OCI-LY7 (cell line): Measurements from ENCODE around the gene ARL4D. TPM values are rescaled to one million over a fixed set of nuclear protein-coding genes. Genes with fewer than 3 reads are reported as not detected.

ENCODE experiments used
- BruUV-seq: library from RNA; stranded (reverse); fragments of 400-500 nt; replicated peaks from 2 replicates; lab custom pipeline; 2021; lab: Mats Ljungman, UMichigan
- CTCF ChIA-PET: fragments of 300-600 bp; sonication (Branson Sonifier 250); formaldehyde crosslinking; loops from one replicate; lab custom pipeline; 2022; ENCODE audit warnings: antibody characterized with exemption; ENCODE audit not compliant: unreplicated experiment; lab: Charles Lee
- POLR2A ChIA-PET: fragments of 300-600 bp; sonication (Branson Sonifier 250); formaldehyde crosslinking; loops from one replicate; lab custom pipeline; 2022; ENCODE audit warnings: antibody characterized with exemption; lab: Charles Lee
- DNase-seq: peaks from one replicate; pipeline ENCODE4 v3.0.0-alpha.2; 2015; ENCODE audit warnings: low spot score
- H2AFZ ChIP-seq: fragments of 200-600 bp; sonication (generic), shearing (Covaris generic); 2 replicates; pipeline ENCODE4 v1.6.1; 2014; ENCODE audit warnings: mild to moderate bottlenecking, antibody characterized with exemption, low read length, moderate library complexity
- H3K27ac ChIP-seq: fragments of 200-600 bp; sonication (generic); 2 replicates; pipeline ENCODE4 v1.5.1; 2014; ENCODE audit warnings: mixed run types, low read depth, mild to moderate bottlenecking, moderate library complexity, low read length, inconsistent platforms; ENCODE audit not compliant: poor library complexity, severe bottlenecking
- H3K36me3 ChIP-seq: fragments of 200-600 bp; sonication (generic); 2 replicates; pipeline ENCODE4 v1.6.1; 2014; ENCODE audit warnings: mild to moderate bottlenecking, antibody characterized with exemption, low read length, moderate library complexity, mixed read lengths; ENCODE audit not compliant: insufficient read depth
- H3K4me1 ChIP-seq: fragments of 200-600 bp; sonication (generic); 2 replicates; pipeline ENCODE4 v1.5.1; 2014; ENCODE audit warnings: mild to moderate bottlenecking, low read length; ENCODE audit not compliant: insufficient read depth, poor library complexity, severe bottlenecking
- H3K4me2 ChIP-seq: fragments of 200-600 bp; sonication (generic); 2 replicates; pipeline ENCODE4 v1.6.1; 2014; ENCODE audit warnings: mild to moderate bottlenecking, low read length
- H3K4me3 ChIP-seq: fragments of 200-600 bp; sonication (generic); 2 replicates; pipeline ENCODE4 v1.5.1; 2014; ENCODE audit warnings: mild to moderate bottlenecking, low read depth, low read length; ENCODE audit not compliant: poor library complexity, severe bottlenecking
- H3K79me2 ChIP-seq: fragments of 200-600 bp; sonication (generic); 2 replicates; pipeline ENCODE4 v1.6.1; 2016; ENCODE audit warnings: low read depth, mild to moderate bottlenecking, low read length, moderate library complexity, mixed read lengths; ENCODE audit not compliant: insufficient read depth
- H3K9me2 ChIP-seq: fragments of 200-600 bp; sonication (generic); 2 replicates; pipeline ENCODE4 v1.6.1; 2016; ENCODE audit warnings: mild to moderate bottlenecking, low read length, mixed read lengths; ENCODE audit not compliant: insufficient read depth
- H3K9me3 ChIP-seq: fragments of 200-600 bp; sonication (generic); 2 replicates; pipeline ENCODE4 v1.6.1; 2014; ENCODE audit warnings: mild to moderate bottlenecking, mixed run types, low read length, mixed read lengths
- H4K20me1 ChIP-seq: fragments of 200-600 bp; sonication (generic); 2 replicates; pipeline ENCODE4 v1.6.1; 2014; ENCODE audit warnings: mild to moderate bottlenecking, antibody characterized with exemption, low read length, moderate library complexity, mixed read lengths; ENCODE audit not compliant: insufficient read depth
- EZH2phosphoT487 ChIP-seq: fragments of 200-600 bp; sonication (generic); IDR thresholded peaks from 2 replicates; pipeline ENCODE4 v1.6.1; 2018; ENCODE audit warnings: low read depth, borderline replicate concordance, mild to moderate bottlenecking, mixed run types, antibody characterized with exemption, low read length, moderate library complexity, mixed read lengths
- intact Hi-C: fragments of 100-400 bp; cut with micrococcal nuclease; formaldehyde crosslinking; loops from one replicate; pipeline ENCODE4 v1.10.0; 2022; ENCODE audit not compliant: unreplicated experiment
- total RNA-seq, 2 experiments: library from RNA; depleted of rRNA in 1 of 2; stranded (reverse); fragments of >200 nt in 1 of 2; shearing (Covaris generic) in 1 of 2; gene quantifications; 2 replicates each; pipeline ENCODE4 v1.2.3, GENCODE V29; 2014 to 2022
- TF ChIP-seq, protein P1 (sequence below): fragments of 200-600 bp; sonication (generic); conservative IDR thresholded peaks from 2 replicates; pipeline ENCODE4 v1.5.1; 2014; ENCODE audit warnings: mild to moderate bottlenecking, antibody characterized with exemption, low read length, moderate library complexity, mixed read lengths

Gene ARL4D
- total RNA-seq, 2 experiments from 2014 or later: 0.72 to 1.4 TPM

DNA sequence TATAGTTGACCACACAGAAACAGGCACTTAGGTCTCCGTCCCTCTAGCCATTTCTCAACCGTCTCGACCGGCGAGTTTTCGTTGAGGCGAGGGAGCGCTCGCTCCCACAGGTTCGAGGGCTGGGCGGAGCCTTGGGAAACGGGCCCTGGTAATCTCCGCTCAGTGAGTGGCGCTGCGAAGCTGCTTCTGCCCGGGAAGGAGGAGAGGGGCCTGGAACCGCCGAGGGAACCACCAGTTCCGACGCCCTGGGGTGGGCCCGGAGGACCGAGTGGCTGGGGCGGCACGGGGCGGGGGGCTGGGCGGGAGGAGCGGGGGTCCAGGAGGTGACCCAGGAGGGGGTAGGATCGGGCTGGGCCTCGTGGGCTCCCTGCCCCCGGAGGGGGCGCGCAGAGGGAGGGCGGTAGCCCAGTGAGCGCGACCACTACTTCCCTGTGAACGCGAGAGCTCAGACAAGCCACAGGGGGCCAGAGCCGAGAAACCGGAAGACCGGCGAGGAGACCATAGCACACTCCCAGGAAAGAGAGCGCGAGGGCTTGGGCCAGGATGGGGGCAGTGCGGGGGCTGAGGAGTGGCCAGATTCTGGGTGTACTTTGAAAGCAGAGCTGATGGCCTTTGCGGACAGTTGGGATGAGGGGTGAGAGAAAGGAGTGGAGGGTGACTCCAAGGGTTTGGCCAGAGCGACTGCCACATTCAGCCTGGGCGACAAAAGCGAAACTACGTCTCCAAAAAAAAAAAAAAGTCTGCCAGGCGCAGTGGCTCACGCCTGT, 29.9 kb upstream of the ARL4D start:
- CTCF ChIA-PET: no interaction called here
- POLR2A ChIA-PET: interaction anchor here (0.6 to 2.3 kb wide), 14 partner anchors 8 to 118 kb away, joined by 3 to 18 read pairs (median 3); partner anchors contain the start of gene DHX8
- Histone ChIP-seq H3K36me3 (no peaks in the 10 kb centered on the region), H3K9me2 (no peaks in the 10 kb centered on the region), H3K4me3 (peak overlapping the region; percentile 64), H2AFZ (peak overlapping the region; percentile 55), H3K27ac (peak overlapping the region; percentile 54), H3K9me3 (no peaks in the 10 kb centered on the region), H3K4me1 (peaks cover 30% of the 10 kb centered on the region), H4K20me1 (no peaks in the 10 kb centered on the region), H3K79me2 (peaks cover 10% of the 10 kb centered on the region; the same call in 1 of the 2 replicates), H3K4me2 (peak overlapping the region; percentile 79)
- no TSS peak for BruUV-seq
- TF ChIP-seq, protein P1, sequence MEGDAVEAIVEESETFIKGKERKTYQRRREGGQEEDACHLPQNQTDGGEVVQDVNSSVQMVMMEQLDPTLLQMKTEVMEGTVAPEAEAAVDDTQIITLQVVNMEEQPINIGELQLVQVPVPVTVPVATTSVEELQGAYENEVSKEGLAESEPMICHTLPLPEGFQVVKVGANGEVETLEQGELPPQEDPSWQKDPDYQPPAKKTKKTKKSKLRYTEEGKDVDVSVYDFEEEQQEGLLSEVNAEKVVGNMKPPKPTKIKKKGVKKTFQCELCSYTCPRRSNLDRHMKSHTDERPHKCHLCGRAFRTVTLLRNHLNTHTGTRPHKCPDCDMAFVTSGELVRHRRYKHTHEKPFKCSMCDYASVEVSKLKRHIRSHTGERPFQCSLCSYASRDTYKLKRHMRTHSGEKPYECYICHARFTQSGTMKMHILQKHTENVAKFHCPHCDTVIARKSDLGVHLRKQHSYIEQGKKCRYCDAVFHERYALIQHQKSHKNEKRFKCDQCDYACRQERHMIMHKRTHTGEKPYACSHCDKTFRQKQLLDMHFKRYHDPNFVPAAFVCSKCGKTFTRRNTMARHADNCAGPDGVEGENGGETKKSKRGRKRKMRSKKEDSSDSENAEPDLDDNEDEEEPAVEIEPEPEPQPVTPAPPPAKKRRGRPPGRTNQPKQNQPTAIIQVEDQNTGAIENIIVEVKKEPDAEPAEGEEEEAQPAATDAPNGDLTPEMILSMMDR: no peak; the same call in 1 of the 2 replicates
- TF ChIP-seq EZH2phosphoT487: no peak
- DNase-seq: peak; percentile 39
- intact Hi-C loops: loop anchor here (5.0 kb wide), 1 partner anchor 37 kb away; no protein-coding TSS in a partner anchor

GRCh38 chr17:43369986-43370385, 28.8 kb upstream of the ARL4D start:
- no peak overlapping the region for H3K4me3 ChIP-seq
- no TSS peak for BruUV-seq

More at GRCh38 chr17:43369986-43370385, 28.8 kb upstream of the ARL4D start:
- no peak overlapping the region for H3K27ac ChIP-seq
- peaks cover 30% of the 10 kb centered on the region for H3K4me1 ChIP-seq
- peak overlapping the region; percentile 79; the same call in 1 of the 2 replicates for H3K4me2 ChIP-seq
- no peak overlapping the region for H2AFZ ChIP-seq
- H3K79me2 ChIP-seq: no peaks in the 10 kb centered on the region
- no peaks in the 10 kb centered on the region for H3K9me2 ChIP-seq
- H3K36me3 ChIP-seq: no peaks in the 10 kb centered on the region
- no peak for DNase-seq
- H3K9me3 ChIP-seq: no peaks in the 10 kb centered on the region
- CTCF ChIA-PET: no interaction called here
- TF ChIP-seq, protein P1: no peak
- no peak for TF ChIP-seq EZH2phosphoT487
- no peaks in the 10 kb centered on the region for H4K20me1 ChIP-seq
- POLR2A ChIA-PET: interaction anchor here (0.7 to 1.0 kb wide), 2 partner anchors 9 to 23 kb away, joined by 3 to 6 read pairs; no protein-coding TSS in a partner anchor
- intact Hi-C loops: loop anchor here (5.0 kb wide), 1 partner anchor 38 kb away; no protein-coding TSS in a partner anchor
